Naive B cell (primary cell): ENCODE data around the gene S100A1. TPM values are rescaled to one million over a fixed set of nuclear protein-coding genes. Genes with fewer than 3 reads are reported as not detected.

Source experiments
- ATAC-seq, 2 donors: fragments of 150-1000 bp; cut with Tn5 transposase; 2 replicates each; pipeline ENCODE4 v1.10.0; 2021; ENCODE audit warnings: low read depth in 2 of 2, mild to moderate bottlenecking in 2 of 2, moderate library complexity in 2 of 2
- DNase-seq: peaks from one replicate; pipeline ENCODE4 v3.0.0; 2022
- H3K27ac Mint-ChIP-seq, 6 donors: one replicate each; pipeline ENCODE4 v1.8.0; 2020 to 2022; ENCODE audit warnings: mild to moderate bottlenecking in 6 of 6, mixed read lengths in 6 of 6, moderate library complexity in 5 of 6, inconsistent platforms in 2 of 6
- H3K27me3 Mint-ChIP-seq, 3 donors: one replicate each; pipeline ENCODE4 v1.8.0; 2021 to 2022; ENCODE audit warnings: mixed read lengths in 3 of 3, mild to moderate bottlenecking in 1 of 3
- H3K36me3 Mint-ChIP-seq, 2 donors: one replicate each; pipeline ENCODE4 v1.8.0; 2020 to 2022; ENCODE audit warnings: mixed read lengths in 2 of 2, inconsistent platforms in 1 of 2, mild to moderate bottlenecking in 1 of 2
- H3K4me1 Mint-ChIP-seq, 3 donors: one replicate each; pipeline ENCODE4 v1.8.0; 2020 to 2022; ENCODE audit warnings: mixed read lengths in 3 of 3, inconsistent platforms in 1 of 3, mild to moderate bottlenecking in 1 of 3, moderate library complexity in 1 of 3
- H3K4me3 Mint-ChIP-seq, 8 donors: one replicate each; pipeline ENCODE4 v1.8.0; 2020 to 2022; ENCODE audit warnings: mild to moderate bottlenecking in 8 of 8, mixed read lengths in 8 of 8, moderate library complexity in 8 of 8, inconsistent platforms in 2 of 8
- H3K9me3 Mint-ChIP-seq, 7 donors: one replicate each; pipeline ENCODE4 v1.8.0; 2020 to 2022; ENCODE audit warnings: mixed read lengths in 7 of 7, mild to moderate bottlenecking in 5 of 7, inconsistent platforms in 2 of 7, moderate library complexity in 1 of 7
- polyA plus RNA-seq, 6 donors: library from polyadenylated mRNA; unstranded; fragments of 300-500 nt; fragmentation: Illumina TruSeq; gene quantifications; one replicate each; pipeline ENCODE4 v1.2.3, GENCODE V29; 2021; ENCODE audit warnings: low read depth in 6 of 6

S100A1 gene
- polyA plus RNA-seq, 6 donors from 2014 or later = not detected

DNA sequence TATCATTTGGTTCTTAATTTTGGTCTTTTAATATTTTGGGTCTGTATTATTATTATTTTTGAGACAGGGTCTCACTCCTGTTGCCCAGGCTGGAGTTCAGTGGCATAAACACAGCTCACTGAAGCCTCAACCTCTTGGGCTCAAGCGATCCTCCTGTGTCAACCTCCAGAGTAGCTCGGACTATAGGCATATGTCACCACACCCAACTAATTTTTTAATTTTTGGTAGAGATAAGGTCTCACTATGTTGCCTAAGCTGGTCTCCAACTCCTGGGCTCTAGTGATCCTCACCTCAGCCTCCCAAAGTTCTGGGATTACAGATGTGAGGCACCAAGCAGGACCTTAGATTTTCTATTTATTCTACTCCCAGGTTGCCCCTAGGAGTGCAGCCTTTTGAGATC is 45.3 kb downstream of the S100A1 start:
- Mint-ChIP-seq H3K27ac (peak overlapping the region in 5 of 6 donors; percentile 6 to 89 (median 32)), H3K4me1 (peaks cover 11 to 22% (median 13%) of the 10 kb centered on the region in 3 donors), H3K9me3 (no peaks in the 10 kb centered on the region), H3K27me3 (peaks cover 16 to 24% (median 20%) of the 10 kb centered on the region in 3 donors), H3K4me3 (peak overlapping the region in 6 of 8 donors; percentile 42 to 77 (median 68)), H3K36me3 (no peaks in the 10 kb centered on the region)
- DNase-seq = no peak
- ATAC-seq = no peak

DNA sequence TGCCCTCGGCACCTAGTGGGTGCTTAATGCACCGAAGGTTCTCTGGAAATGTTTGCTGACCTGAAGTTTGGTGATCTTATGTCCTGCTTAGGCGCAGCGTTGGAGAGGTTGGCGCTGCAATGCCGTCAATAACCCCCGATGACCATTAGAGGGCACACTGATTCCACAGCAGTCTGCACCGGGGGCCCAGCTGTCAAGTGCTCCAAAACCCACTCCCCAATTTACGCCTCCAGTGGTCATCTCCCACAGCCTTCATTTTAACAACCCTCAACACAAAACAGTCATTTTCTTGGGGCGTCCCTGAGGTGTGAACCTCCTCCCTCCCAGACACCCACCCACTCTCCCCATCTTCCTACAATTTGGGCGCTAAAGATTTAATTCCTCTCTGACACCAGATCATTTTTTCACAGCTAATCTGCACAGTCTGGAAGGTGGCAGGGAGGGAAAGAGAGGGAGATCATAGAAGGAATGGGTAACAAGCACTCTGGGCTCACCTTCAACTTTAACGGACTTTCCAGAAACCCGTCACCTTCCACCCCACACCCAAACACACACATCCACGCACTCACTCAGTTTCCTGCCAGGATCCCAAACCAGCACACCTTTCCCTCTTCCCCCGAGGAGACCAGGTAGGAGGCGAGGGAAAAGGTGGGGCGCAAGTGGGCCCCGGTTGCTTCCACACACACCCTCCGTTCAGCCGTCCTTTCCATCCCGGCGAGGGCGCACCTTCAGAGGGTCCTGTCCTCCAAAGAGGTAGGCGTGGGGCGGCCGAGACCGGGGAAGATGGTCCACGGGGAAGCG is 49.7 kb downstream of the S100A1 start:
- peaks cover 24 to 28% (median 25%) of the 10 kb centered on the region in 3 donors for H3K4me1 Mint-ChIP-seq
- H3K36me3 Mint-ChIP-seq = peaks cover 0 to 8% of the 10 kb centered on the region in 2 donors
- no peaks in the 10 kb centered on the region for H3K9me3 Mint-ChIP-seq
- DNase-seq = peak; percentile 45
- H3K27ac Mint-ChIP-seq = peak overlapping the region in 1 of 6 donors; percentile 73
- ATAC-seq = peak; percentile 42 to 47
- peaks cover 43 to 58% (median 55%) of the 10 kb centered on the region in 3 donors for H3K27me3 Mint-ChIP-seq
- peak overlapping the region; percentile 70 to 93 (median 86) for H3K4me3 Mint-ChIP-seq

DNA sequence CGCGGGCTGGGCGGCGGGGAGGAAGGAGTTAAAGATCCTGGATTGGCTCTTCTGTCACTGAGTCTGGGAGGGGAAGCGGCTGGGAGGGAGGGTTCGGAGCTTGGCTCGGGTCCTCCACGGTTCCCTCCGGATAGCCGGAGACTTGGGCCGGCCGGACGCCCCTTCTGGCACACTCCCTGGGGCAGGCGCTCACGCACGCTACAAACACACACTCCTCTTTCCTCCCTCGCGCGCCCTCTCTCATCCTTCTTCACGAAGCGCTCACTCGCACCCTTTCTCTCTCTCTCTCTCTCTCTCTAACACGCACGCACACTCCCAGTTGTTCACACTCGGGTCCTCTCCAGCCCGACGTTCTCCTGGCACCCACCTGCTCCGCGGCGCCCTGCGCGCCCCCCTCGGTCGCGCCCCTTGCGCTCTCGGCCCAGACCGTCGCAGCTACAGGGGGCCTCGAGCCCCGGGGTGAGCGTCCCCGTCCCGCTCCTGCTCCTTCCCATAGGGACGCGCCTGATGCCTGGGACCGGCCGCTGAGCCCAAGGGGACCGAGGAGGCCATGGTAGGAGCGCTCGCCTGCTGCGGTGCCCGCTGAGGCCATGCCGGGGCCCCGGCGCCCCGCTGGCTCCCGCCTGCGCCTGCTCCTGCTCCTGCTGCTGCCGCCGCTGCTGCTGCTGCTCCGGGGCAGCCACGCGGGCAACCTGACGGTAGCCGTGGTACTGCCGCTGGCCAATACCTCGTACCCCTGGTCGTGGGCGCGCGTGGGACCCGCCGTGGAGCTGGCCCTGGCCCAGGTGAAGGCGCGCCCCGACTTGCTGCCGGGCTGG is 50.5 kb downstream of the S100A1 start, which contains the start of gene NPR1:
NPR1 (plus strand) TSS at position 170 of the 818 bp plus-strand sequence; CDS start at position 591, 421 bp downstream.
- H3K4me1 Mint-ChIP-seq = peaks cover 24 to 28% (median 25%) of the 10 kb centered on the region in 3 donors

GRCh38 chr1:153679337-153680119 is 51.3 kb downstream of the S100A1 start:
- peaks cover 0 to 8% of the 10 kb centered on the region in 2 donors for H3K36me3 Mint-ChIP-seq
- H3K4me3 Mint-ChIP-seq = peak overlapping the region; percentile 82 to 91 (median 86)
- H3K9me3 Mint-ChIP-seq = no peaks in the 10 kb centered on the region
- no peak for DNase-seq
- H3K4me1 Mint-ChIP-seq = peaks cover 24 to 28% (median 25%) of the 10 kb centered on the region in 3 donors
- peak; percentile 70 to 74 for ATAC-seq
- H3K27ac Mint-ChIP-seq = peak overlapping the region in 4 of 6 donors; percentile 38 to 65 (median 61)
- peaks cover 54 to 67% (median 66%) of the 10 kb centered on the region in 3 donors for H3K27me3 Mint-ChIP-seq

More for the DNA sequence above, 50.5 kb downstream of the S100A1 start, which contains the start of gene NPR1:
- ATAC-seq (peak; percentile 43 to 52), DNase-seq (no peak)
- Mint-ChIP-seq H3K36me3 (peaks cover 0 to 8% of the 10 kb centered on the region in 2 donors), H3K4me3 (peak within 1 kb of the TSS; percentile 82 to 93 (median 88)), H3K27ac (peak within 1 kb of the TSS in 3 of 6 donors; percentile 65 to 73 (median 69)), H3K9me3 (no peaks in the 10 kb centered on the region), H3K27me3 (peaks cover 50 to 62% (median 60%) of the 10 kb centered on the region in 3 donors)

DNA sequence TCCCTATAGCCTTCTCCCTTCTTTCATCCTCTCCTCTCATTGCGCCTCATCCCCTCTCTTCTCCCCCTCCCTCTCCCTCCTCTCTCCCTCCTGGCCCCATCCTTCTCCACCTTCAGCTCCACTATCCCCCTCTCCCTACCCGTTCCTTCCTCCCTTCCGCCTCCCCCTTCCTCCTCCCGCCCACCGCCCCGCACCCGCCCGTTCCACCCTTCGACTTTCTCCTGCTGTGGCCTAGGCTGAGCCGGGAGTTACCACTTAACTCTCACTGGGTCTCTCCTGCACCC is 51.8 kb downstream of the S100A1 start:
- Mint-ChIP-seq H3K36me3 (peaks cover 0 to 8% of the 10 kb centered on the region in 2 donors), H3K4me1 (peaks cover 24 to 28% (median 25%) of the 10 kb centered on the region in 3 donors)

More for the DNA sequence above, 51.8 kb downstream of the S100A1 start:
- ATAC-seq (no peak), DNase-seq (no peak)
- H3K9me3 Mint-ChIP-seq = no peaks in the 10 kb centered on the region
- H3K27me3 Mint-ChIP-seq = peaks cover 54 to 69% (median 69%) of the 10 kb centered on the region in 3 donors
- H3K27ac Mint-ChIP-seq = peak overlapping the region in 1 of 6 donors; percentile 65
- peak overlapping the region in 7 of 8 donors; percentile 45 to 91 (median 84) for H3K4me3 Mint-ChIP-seq

Other genes starting within 250 kb of the S100A1 start
- gene S100A8, start 237.4 kb upstream of the S100A1 start, polyA plus RNA-seq = 100 to 1,000 TPM in 1 of 6 donors, 10 to 100 TPM in 4, 1 to 10 TPM in 1; 6.3 to 131 (median 36.3) TPM
- gene S100A7A, start 211.9 kb upstream of the S100A1 start, polyA plus RNA-seq = not detected
- gene S100A7, start 167.8 kb upstream of the S100A1 start, polyA plus RNA-seq = not detected
- gene S100A6, start 92.4 kb upstream of the S100A1 start, polyA plus RNA-seq = 100 to 1,000 TPM; 131 to 239 (median 154) TPM
- gene S100A5, start 87.5 kb upstream of the S100A1 start, polyA plus RNA-seq = not detected
- gene S100A4, start 82.6 kb upstream of the S100A1 start, polyA plus RNA-seq = 100 to 1,000 TPM in 2 of 6 donors, 10 to 100 TPM in 4; 50.2 to 167 (median 93.2) TPM
- gene S100A3, start 79.2 kb upstream of the S100A1 start, polyA plus RNA-seq = not detected
- not detected for gene S100A2, start 62.6 kb upstream of the S100A1 start, polyA plus RNA-seq
- not detected for gene S100A16, start 15.3 kb upstream of the S100A1 start, polyA plus RNA-seq
- gene S100A14, start 12.1 kb upstream of the S100A1 start, polyA plus RNA-seq = not detected
- 1 to 10 TPM in 4 of 6 donors, not detected in 2; 1.2 to 2.1 (median 1.6) TPM for gene S100A13, start 929 bp upstream of the S100A1 start, polyA plus RNA-seq
- 10 to 100 TPM; 43.3 to 94.4 (median 54.4) TPM for gene CHTOP, start 5.6 kb downstream of the S100A1 start, polyA plus RNA-seq
- gene SNAPIN, start 30.3 kb downstream of the S100A1 start, polyA plus RNA-seq = 100 to 1,000 TPM in 2 of 6 donors, 10 to 100 TPM in 4; 51.1 to 111 (median 90.1) TPM
- gene ILF2, start 42.6 kb downstream of the S100A1 start, polyA plus RNA-seq = 100 to 1,000 TPM; 124 to 202 (median 134) TPM
- not detected for gene NPR1, start 50.3 kb downstream of the S100A1 start, polyA plus RNA-seq
- gene INTS3, start 99.6 kb downstream of the S100A1 start, polyA plus RNA-seq = 10 to 100 TPM in 5 of 6 donors, 1 to 10 TPM in 1; 6.0 to 15.1 (median 11.5) TPM
- 1 to 10 TPM; 3.2 to 5.4 (median 4.1) TPM for gene SLC27A3, start 147.0 kb downstream of the S100A1 start, polyA plus RNA-seq